Fibroblast of skin of right quadriceps (primary cell): Measurements from ENCODE around the gene FOCAD.

ENCODE experiments used
- DNase-seq: peaks from one replicate; pipeline ENCODE4 v3.0.0-alpha.2; 2013

The FOCAD gene

DNA sequence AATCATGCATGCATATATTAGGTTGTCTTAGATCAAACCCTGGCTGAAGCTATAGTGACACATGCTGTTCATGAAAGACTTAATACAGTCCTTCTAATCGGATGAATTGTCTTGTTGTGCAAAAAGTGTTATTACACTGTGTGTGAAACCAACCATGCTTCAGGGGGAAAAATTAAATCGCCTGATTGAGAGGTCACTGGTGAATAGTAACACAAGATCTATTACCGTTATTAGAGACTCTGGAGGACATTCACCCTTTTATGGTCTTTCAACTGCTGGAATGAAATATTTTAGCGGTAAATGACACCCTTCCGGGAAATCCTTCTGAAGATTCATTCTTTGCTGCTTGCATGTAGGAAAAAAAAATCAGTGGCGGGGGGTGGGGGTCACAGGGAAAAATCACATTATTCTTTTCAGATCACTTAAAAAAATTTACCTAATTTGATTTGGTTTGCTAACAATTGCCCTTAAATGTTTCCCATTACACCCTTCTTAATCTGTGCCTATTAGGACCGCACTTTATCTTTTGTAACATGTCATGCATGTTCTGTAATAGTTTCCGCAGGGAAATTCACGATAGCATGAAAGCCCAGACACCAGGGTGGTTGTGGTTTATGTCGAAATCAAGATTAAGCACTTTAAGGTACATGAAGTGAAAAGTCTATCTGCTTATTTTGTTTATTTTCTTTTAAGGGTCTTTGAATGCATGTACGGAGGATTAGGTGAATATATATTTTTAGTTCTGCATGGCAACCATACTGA is 120.6 kb downstream of the FOCAD start:
- no peak for DNase-seq

DNA sequence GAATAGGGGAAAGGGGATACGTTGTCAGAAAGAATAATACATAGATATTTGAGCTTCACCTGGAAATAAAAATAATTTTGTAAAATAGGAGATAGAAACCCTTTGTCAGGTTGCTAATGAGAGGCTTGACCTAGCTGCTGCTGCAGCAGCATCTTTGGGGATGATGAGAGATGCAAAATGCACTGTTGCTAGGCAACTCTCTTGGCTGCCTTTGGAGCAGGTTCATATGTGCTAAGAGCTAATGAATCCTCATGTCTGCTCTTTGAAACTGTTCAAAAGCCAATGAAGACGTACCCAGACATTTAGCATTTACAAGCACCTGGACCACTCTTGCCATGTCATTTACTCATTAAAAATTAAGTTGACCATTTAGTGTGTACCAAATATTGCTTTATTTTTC is 121.7 kb downstream of the FOCAD start:
- DNase-seq: no peak

DNA sequence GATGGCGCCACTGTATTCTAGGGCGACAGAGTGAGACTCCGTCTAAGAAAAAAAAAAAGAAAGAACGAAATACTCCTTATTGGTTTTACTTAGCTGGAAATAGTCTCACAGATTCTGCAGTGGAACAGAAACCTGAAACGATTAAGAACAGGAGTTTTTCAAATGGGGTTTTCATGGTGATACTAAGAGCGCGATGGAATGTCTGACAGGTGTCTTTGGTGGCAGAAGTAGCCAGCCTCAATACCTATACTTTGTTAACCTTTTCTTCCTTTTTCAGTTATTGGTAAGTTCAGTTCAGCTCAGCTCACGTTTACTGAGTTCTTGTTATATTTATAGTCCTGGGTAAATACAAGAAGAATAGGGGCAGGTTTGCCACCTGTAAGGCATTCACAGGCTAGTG is 123.9 kb downstream of the FOCAD start:
- no peak for DNase-seq

DNA sequence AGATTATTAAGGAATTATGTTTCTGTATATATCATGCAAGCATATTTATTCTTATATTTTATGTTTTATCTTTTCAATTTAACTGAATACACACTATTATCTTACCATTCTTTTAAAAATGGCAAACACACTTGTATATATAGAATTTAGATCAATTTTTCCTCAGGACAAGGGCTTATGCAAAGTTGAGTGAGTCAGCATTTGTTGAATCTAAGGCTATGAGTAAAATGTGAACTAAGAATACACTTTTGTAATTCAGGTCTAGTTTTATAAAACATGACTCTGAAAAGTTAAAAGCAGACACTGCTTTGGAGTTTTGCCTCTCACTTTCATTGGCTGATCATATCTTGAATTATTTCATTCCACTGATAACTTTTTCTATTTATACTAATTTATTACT is 127.8 kb downstream of the FOCAD start:
- peak; percentile 11 for DNase-seq

DNA sequence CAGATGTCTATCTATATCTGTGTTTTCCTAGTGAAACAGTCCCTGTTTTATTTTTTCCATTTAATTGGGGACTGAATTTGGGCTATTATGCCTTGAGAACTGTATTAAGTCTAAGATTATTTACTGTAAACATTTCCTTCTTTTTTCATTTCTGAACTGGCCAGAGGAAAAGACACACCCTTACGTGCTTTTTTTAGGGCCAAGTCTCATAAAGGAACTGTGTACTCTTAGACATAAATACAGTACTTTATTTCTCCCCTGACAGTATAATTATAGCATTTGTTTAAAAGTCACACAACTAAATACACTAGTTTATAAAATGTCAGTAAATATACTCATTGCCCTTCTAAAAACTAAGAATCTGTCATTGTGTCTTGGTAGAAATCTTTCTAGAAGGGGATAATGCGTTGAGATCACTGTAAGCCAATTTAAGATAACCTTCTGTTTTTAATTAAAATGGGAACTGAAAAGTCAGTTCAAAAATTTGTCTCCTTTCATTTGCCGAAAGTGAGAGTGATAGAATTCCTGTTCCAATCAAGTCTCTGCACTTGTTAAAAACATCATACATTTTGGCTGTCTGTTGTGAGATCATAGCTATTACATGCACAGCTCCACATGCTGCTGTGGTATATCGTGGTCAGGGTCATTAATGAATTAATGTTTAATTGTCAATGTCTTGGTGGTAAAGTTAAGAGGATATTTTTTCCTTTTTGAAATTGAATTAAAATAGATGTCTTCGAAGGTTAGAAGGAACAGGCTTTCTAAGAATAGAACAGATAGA is 132.1 kb downstream of the FOCAD start:
- DNase-seq: no peak

DNA sequence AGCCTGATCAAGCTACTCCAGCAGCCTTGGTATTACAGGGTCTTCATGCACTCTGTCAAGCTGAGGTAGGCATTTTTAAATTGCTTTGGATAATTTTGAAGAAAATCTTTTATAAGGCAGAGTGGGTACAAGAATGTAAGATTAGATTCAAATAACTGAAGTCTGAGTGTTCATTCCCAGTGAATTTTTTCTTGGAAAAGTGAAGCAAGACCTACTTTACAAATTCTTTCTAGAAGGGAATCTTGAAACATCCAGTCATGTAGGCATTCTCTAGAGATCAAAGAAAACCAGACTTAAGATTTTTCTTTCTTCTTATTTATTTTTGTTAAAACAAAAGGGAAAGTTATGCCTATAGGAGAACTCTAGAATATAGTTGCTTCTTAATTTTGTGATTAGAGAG is 139.0 kb downstream of the FOCAD start:
- DNase-seq: peak; percentile 49

DNA sequence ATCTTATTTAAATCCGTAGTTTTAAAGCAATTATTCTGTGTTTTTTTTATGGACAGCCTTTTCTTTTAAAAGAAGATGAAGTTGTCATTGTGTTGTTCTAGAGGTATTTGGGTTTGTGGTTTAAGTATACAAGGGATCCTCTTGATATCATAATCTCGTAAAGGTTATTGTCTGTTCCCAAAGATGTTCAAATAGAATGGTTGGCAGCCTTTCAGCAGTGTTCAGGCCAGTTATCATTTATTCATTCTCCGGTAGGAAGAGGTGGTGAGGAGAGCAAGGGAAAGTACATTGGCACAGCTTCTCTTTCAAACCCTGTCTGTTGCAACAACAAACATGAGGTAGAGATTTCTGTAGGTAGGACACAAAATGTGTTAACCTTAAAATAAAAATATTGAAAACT is 147.0 kb downstream of the FOCAD start:
- no peak for DNase-seq

DNA sequence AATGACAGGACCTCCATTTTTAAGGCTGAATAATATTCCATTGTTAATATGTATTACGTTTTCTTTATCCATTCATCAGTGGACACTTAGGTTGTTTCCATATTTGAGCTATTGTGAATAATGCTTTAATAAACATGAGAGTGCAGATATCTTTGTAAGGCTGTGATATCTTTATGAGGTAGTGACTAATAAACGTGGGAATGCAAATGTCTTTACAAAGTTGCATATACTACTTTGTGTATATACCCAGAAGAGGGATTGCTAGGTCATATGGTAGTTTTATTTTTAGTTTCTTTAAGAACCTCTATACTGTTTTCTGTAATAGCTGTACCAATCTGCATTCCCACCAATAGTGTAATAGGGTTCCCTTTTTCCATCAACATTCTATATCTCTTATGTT is 148.7 kb downstream of the FOCAD start:
- no peak for DNase-seq

DNA sequence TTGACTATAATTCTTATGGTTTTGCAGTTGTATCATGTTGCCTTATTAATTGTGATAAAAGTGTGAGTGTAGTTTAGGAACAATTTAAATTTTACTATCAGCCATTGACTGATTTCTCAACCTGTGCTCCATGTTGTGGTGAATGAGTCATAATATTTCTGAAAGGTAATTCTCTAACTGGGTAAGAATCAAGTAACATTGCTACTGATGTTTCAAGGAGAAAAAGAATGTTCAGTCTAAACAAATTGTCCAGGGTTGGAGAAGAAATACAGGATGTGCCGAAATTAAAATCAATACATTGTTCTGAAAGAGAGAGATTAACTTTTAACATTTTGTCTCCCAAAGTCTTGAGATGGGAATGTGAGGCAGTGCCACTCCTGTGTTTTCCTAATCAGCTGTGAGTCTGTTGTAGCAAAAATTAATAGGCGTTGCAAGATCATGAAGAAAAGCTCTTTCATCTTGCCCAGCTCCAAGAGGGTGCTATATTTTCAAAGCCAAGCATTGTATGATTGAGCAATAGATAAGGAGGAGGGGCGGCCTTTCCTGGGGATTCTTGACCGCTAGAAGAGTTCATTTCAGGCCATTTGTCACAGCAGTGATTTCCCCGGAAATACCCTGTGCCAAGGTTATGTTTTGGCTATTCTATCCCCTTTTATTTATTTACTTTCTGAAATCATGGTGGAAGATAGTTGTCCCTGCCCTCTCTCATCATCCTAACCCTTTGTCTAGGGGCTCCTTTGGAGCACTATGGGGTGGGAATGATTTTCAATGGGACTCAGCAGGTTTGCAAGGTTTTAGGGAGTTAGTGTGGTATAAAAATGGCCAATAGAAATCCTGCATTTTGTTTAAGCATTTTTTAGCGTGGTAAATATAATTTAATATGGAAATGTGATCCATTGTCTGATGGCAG is 151.6 kb downstream of the FOCAD start:
- no peak for DNase-seq

DNA sequence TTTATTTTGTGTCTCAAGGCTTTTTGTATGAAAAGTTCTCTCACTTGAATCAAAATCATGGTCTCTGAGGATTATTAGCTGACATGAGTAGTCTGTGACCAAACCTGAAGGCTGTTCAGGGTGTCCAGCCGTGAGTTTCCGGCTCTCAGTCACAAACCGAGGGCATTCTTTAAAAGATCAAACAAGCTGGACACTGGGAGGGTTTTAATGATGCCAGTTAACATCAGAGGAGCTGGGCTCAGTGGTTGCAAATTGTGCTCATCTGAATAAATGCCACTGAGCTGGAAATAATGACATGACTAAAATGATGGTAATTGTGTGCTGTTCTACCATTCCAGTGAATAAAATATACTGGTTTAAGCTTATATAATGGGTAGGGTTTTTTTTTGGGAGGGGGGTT is 153.1 kb downstream of the FOCAD start:
- DNase-seq: no peak

DNA sequence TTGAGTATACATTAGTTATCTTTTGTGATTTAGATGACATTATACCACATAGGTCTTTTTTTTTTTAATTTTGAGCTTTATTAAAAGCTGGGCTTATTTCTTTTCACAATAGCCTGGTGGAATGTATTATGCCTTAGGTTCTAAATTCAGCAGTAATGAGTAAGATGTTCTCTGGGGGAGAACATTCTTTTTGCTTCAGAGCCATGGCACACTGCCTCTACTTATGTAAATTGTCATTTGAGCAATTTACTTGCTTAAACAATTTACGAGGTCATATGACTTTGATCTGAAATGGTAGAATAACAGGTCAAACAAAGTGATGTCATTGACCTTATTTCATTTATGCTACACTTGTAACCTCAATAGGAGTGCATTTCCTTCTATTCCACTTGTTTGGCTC is 154.2 kb downstream of the FOCAD start:
- no peak for DNase-seq

DNA sequence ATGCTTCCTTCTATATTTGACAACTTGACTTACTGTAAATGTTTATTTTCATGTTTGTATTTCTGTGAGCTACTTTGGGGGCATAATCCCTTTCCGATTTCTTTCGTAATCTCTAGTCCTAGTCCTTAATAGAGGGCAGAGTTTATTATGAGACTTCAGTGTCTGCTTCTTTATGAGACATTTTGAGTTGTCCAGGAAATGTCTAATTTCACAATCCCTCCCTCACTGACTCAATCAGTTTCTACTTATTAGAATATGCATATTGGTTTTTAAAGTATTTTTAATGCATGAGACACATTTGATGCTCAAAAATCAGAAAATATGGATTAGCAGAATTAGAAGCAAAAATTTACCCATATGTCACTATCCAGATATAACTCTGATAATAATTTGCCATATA is 160.9 kb downstream of the FOCAD start:
- DNase-seq: no peak

DNA sequence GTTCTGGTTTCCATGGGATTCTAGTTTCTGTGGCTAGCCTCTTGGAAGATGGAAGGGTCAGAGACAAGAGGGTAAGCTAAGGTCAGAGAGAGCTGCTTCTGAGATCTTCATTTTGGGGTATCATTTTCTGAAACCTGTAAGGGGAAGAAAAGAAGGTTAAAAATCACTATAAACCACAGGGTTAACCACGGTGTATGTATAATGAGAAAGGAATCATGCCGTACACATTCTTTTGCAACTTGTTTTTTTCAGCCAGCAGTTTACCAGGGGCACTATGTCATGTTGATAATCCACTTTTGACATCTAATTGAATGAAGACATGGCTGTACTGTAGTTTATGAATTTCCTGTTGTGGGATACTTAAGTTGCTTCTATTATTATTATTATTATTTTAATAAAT is 164.4 kb downstream of the FOCAD start:
- peak; percentile 76 for DNase-seq

DNA sequence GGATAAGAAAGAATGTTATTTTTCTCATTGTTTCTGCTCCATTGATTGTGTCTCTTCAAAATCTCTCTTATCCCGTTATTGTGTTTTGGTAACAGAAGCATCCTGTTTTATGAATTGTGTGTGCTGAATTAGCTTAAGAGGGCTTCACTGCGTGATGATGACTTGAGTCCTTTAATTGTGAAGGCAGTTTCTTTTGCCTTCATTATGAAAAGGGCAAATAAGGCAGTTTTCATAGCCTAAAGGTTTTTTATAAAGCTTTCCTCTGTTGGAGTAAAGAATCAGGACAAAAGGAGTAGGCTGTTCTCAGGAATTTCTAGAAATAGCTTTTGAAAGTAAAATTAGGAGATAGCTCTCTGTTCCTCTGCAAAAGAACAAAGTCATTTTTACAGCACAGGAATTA is 169.8 kb downstream of the FOCAD start:
- no peak for DNase-seq

DNA sequence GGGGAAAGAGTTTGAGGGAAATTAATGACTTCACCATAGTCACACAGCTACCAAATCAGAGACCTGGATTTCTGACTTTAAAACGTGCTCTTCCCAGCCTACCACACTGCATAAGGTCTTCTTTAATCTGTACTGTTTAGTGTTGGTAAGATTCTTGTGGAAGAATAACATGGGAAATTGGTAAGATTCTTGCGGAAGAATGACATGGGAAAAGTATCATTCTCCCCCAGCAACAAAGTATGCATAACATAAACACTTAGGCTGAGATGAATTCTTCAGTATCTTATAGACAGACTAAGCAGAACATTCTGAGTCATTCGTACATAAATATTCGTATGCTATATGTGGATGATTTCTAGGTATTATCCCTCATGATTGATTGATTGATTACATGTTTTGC is 170.4 kb downstream of the FOCAD start:
- peak; percentile 85 for DNase-seq

DNA sequence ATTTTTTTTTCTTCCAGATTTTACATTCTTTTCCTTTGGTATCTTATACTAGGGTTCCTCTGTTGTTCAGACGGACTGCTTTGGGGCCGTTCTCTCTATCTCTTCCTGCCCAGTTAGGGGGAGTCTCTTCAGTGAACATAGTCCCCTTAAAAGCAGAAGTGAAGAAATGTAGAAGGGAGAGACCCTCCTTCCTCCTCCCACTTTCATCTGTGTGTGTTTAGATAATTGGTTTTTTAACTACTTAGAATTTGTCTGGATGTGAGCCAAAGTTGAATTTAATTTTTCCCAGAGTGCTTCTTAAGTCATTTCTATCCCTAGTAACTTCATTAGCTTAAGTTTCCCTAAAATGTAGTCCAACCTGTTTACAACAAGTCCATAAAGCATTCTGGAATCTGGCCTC is 179.9 kb downstream of the FOCAD start:
- DNase-seq: no peak

DNA sequence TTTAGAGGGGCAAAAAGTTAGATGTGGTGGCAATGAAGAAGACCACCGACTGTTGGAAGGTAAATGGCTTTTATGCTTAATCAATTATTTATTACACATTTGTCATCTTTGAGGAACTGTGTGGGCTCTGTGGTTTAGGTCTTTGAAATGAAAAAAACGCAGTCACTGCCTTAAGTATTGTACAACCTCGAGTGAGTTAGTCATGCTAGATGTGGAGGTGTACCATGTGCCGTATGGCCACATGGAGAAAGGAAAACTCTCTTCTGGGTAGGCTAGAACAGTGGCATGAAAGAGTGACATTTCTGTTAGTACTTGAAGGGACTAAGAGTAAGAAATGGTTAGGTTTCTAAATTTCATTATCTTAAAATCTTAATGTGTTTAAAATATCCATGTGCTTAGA is 181.3 kb downstream of the FOCAD start:
- DNase-seq: no peak

DNA sequence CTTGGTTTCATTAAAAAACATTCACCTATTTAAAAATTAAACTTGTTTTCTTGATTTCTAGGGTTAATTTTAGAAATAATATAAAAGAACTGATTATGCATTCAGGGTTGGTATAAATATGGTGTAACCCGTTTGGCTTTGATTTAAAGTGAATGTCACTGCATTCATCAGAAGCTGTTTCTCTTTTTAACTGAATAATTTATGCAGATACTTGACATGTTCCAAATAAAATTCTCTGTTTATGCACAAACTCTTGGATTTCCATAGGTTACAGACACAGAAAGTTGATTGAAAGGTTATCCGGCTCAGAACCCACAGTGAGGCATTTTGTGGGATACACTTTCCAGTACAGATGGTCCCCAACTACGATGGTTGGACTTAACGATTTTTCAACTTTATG is 186.1 kb downstream of the FOCAD start:
- no peak for DNase-seq

DNA sequence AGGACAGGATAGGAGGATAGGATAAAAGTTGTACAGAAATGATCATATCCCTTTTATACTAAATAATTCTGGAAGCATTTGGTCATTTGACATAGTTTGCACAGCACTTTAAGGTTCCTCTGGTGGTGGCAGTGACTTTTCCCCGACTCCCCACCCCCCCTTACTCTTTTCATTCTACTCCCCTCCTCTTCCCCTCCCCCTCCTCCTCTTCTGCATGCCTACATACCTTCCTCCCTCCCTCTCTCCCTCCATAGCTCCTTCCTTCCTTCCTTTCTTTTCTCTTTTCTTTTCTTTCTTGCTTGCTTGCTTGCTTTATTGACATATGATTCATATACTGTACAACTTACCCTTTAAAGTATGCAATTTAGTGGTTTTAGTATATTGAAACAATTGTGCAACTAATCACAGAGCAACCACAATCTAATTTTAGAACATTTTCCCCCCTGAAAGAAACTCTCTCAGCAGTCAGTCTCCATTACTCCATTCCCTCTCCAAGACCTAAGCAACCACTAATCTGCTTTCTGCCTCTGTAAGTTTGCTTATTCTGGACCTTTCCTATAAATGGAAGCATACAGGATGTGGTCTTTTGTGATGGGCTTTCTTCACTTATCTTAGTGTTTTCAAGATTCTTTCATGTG is 188.4 kb downstream of the FOCAD start:
- peak; percentile 95 for DNase-seq

DNA sequence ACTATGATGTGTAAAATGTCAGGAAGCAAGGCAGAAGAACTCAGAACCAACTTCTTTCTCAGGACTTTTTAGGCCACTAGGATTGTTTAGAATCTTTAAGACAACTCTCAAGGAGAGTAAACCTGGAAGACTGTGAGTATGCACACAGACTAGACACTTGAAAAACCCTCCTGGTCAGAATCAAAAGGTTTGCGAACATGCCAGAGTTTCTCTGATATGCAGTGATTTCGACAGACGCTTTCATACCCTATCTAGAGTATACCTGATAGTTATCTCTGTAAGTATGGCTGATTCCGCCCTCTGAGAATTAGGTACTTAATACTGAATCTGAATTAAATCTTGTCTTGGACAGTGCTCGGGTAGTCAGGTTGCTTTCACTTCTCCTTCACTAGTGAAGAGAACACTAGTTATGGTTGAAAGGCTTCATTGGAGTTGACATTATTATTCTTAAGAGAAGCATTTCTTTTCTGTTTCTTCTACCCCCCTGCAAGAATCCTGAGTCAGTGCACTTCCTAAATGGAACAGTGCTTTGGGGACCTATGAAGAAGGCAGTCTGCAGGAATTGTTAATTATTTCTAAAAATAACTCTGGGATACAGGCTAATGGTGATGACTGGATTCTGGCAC is 189.3 kb downstream of the FOCAD start:
- DNase-seq: peak; percentile 76

DNA sequence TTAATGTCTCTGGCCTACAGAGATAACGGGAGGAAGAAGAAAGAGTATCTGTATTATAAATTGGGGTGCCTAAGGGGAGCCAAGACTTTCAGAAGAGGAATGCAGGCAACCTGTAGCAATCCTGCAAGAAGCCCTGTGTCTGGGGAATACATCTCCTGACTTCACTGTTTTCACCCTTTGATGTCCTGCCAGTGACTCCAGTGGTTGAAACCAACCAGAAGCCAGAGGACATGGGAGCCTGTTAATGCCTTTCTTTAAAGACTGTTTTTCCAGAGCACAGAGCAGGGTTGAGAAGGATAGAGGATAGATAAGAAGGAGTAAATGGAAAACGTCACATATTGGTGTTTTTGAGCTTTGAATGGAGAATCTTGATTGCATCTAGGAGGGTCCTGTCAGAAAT is 196.2 kb downstream of the FOCAD start:
- no peak for DNase-seq

DNA sequence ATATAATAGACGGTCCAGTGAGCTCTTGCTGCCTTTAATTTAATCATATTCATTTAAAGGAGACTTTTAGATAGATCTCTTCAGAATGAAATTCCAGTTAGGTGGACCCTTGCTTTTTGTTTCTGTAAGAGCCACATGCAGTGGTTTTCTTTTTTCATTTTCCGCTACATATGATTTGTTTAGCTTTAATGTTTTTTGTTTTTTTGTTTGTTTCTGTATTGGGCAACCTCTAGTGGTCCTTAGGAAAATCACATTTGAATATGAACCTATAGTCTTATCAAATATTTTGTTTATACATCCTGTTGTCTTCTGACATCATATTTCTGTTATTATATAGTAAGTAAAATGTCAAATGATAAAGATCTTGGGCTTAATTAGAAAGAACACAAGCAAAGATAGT is 196.6 kb downstream of the FOCAD start:
- no peak for DNase-seq
